ENCODE data around the gene SDK2. TPM values are rescaled to one million over a fixed set of nuclear protein-coding genes. Genes with fewer than 3 reads are reported as not detected.

Gene SDK2
- polyA plus RNA-seq, 1 of the 3 experiments (the other 2 are of a cell fraction) = 0.02 TPM

DNA sequence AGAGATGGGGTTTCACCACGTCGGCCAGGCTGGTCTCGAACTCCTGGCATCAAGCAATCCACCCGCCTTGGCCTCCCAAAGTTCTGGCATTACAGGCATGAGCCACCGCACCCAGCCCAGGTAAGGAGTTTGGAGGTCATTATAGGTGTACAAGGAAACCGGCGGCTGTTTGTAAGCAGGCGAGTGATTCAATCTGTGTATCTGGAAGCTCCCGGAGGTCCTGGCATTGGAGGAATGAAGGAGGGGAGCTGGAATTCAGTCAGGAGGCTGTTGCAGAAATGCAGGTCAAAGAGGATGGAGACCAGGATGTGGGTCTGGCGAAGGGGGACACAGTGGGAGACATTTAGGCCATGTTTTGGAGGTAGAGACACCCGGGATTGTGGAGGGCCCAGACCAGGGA, 351.2 kb downstream of the SDK2 start (continued):
- TF ChIP-seq, protein P1, sequence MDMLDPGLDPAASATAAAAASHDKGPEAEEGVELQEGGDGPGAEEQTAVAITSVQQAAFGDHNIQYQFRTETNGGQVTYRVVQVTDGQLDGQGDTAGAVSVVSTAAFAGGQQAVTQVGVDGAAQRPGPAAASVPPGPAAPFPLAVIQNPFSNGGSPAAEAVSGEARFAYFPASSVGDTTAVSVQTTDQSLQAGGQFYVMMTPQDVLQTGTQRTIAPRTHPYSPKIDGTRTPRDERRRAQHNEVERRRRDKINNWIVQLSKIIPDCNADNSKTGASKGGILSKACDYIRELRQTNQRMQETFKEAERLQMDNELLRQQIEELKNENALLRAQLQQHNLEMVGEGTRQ (IDR thresholded peaks at IDR 0.05; ENCODE audit: borderline replicate concordance, low read depth, low read length) = no peak
- TF ChIP-seq NFIC (IDR thresholded peaks at IDR 0.05; ENCODE audit: borderline replicate concordance) (no peak), JUND (IDR thresholded peaks at IDR 0.05) (no peak)

DNA sequence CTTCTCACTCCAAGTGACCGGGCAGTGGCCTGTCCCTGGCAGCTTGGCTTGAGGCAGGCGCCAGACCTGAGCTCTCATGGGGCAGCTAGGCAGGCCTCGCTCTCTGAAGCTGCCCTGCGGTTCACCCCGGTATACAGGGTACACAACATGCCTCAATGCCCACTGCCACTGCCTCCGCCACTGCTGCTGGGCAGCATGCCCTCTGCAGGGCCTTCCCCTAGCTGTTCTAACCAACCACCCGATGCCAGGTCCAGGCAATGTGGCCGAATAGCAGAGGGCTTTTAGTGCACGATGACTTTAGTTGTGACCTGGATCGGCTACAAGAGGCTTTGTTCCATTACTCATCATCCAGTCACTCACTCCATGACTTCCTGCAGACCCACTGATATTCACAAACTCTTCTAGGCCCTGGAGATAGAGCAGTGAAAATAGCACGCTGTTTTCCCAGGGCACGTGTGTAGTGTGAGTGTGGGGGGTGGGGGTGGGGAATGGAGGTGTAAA, 352.2 kb downstream of the SDK2 start:
- peak overlapping the region; percentile 61 for H3K9ac ChIP-seq
- H3K4me1 ChIP-seq (ENCODE audit: control insufficient read depth in 1 of 2, insufficient read depth in 2 of 2, low read depth in 1 of 2, low read length in 1 of 2) = peaks cover 28 to 34% of the 10 kb centered on the region in 2 experiments; a peak in 3 of 4 replicates
- H3K27me3 ChIP-seq (ENCODE audit: insufficient read depth) = no peaks in the 10 kb centered on the region
- H2AFZ ChIP-seq (ENCODE audit: low read depth) = no peak overlapping the region
- peaks cover 55% of the 10 kb centered on the region for H4K20me1 ChIP-seq (ENCODE audit: insufficient read depth)
- ChIA-PET POLR2A (no interaction called here), CTCF (interaction anchor here (0.8 to 2.8 kb wide), 3 partner anchors 36 to 78 kb away, joined by 3 to 16 read pairs (median 12); no protein-coding TSS in a partner anchor)
- no peaks in the 10 kb centered on the region for H3K36me3 ChIP-seq (replicated peaks in 1 of 2; ENCODE audit: control insufficient read depth in 1 of 2, insufficient read depth in 2 of 2, low read length in 1 of 2)
- DNase-seq = peak; percentile 11
- H3K27ac ChIP-seq (ENCODE audit: low read depth in 2 of 2, low read length in 1 of 2) = peak overlapping the region in 1 of 2 experiments; percentile 88; a peak in 2 of 4 replicates
- 0 out of 4 replicates have a peak overlapping the region, but pooled peaks of 1 of the 2 experiments have one; percentile 28 for H3K4me3 ChIP-seq (ENCODE audit: low read depth in 2 of 2, low read length in 1 of 2)
- H3K9me3 ChIP-seq = no peaks in the 10 kb centered on the region
- WGBS (ENCODE audit: low lambda C conversion rate) = 36% methylated on average over 9 of the region's 12 CpGs
- peaks cover 32% of the 10 kb centered on the region for H3F3A ChIP-seq (replicated peaks; ENCODE audit: insufficient read depth)
- TF ChIP-seq, protein P2, sequence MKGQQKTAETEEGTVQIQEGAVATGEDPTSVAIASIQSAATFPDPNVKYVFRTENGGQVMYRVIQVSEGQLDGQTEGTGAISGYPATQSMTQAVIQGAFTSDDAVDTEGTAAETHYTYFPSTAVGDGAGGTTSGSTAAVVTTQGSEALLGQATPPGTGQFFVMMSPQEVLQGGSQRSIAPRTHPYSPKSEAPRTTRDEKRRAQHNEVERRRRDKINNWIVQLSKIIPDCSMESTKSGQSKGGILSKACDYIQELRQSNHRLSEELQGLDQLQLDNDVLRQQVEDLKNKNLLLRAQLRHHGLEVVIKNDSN (IDR thresholded peaks at IDR 0.05; ENCODE audit: borderline replicate concordance, low read depth) = peak; percentile 22; the same call in 1 of the 2 replicates
- TF ChIP-seq, protein P3, sequence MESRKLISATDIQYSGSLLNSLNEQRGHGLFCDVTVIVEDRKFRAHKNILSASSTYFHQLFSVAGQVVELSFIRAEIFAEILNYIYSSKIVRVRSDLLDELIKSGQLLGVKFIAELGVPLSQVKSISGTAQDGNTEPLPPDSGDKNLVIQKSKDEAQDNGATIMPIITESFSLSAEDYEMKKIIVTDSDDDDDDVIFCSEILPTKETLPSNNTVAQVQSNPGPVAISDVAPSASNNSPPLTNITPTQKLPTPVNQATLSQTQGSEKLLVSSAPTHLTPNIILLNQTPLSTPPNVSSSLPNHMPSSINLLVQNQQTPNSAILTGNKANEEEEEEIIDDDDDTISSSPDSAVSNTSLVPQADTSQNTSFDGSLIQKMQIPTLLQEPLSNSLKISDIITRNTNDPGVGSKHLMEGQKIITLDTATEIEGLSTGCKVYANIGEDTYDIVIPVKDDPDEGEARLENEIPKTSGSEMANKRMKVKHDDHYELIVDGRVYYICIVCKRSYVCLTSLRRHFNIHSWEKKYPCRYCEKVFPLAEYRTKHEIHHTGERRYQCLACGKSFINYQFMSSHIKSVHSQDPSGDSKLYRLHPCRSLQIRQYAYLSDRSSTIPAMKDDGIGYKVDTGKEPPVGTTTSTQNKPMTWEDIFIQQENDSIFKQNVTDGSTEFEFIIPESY (IDR thresholded peaks at IDR 0.05; ENCODE audit: borderline replicate concordance, low read depth) = no peak
- TF ChIP-seq, protein P4, sequence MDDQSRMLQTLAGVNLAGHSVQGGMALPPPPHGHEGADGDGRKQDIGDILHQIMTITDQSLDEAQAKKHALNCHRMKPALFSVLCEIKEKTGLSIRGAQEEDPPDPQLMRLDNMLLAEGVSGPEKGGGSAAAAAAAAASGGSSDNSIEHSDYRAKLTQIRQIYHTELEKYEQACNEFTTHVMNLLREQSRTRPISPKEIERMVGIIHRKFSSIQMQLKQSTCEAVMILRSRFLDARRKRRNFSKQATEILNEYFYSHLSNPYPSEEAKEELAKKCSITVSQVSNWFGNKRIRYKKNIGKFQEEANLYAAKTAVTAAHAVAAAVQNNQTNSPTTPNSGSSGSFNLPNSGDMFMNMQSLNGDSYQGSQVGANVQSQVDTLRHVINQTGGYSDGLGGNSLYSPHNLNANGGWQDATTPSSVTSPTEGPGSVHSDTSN (IDR thresholded peaks at IDR 0.05) = peak; percentile 63; the same call in 1 of the 2 replicates
- TF ChIP-seq TAF1 (IDR thresholded peaks at IDR 0.05; ENCODE audit: borderline replicate concordance, low read depth, low read length) = 0 out of 2 replicates have a peak, but pooled peaks have one; percentile 15
- TF ChIP-seq, protein P5, sequence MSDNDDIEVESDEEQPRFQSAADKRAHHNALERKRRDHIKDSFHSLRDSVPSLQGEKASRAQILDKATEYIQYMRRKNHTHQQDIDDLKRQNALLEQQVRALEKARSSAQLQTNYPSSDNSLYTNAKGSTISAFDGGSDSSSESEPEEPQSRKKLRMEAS (IDR thresholded peaks at IDR 0.05; ENCODE audit: low read depth) = peak; percentile 96
- 0 out of 2 replicates have a peak, but pooled peaks have one; percentile 15 for TF ChIP-seq MXI1 (IDR thresholded peaks at IDR 0.05; ENCODE audit: low read depth, low read length)
- peak in 1 of 2 experiments; percentile 66; a peak in 1 of 4 replicates for TF ChIP-seq EP300 (IDR thresholded peaks at IDR 0.05; ENCODE audit: borderline replicate concordance in 1 of 2, low read depth in 1 of 2, low read length in 1 of 2)
- TF ChIP-seq FOSL2 (IDR thresholded peaks at IDR 0.05; ENCODE audit: borderline replicate concordance, low read depth) = peak; percentile 83
- peak; percentile 72 for TF ChIP-seq NFIC (IDR thresholded peaks at IDR 0.05; ENCODE audit: borderline replicate concordance)
- TF ChIP-seq POLR2AphosphoS5 (IDR thresholded peaks at IDR 0.05; ENCODE audit: low read depth, low read length) = peak; percentile 43
- peak; percentile 61 for TF ChIP-seq JUND (IDR thresholded peaks at IDR 0.05)
- TF ChIP-seq NRF1 (IDR thresholded peaks at IDR 0.05; ENCODE audit: low read depth, low read length) = no peak
- TF ChIP-seq TCF12 (IDR thresholded peaks at IDR 0.05) = peak; percentile 59; the same call in 1 of the 2 replicates
- TF ChIP-seq TEAD4 (IDR thresholded peaks at IDR 0.05; ENCODE audit: borderline replicate concordance, insufficient read depth) = peak; percentile 49; the same call in 1 of the 2 replicates
- TF ChIP-seq EZH2phosphoT487 (IDR thresholded peaks at IDR 0.05; ENCODE audit: borderline replicate concordance, low read depth) = no peak
- peak; percentile 47; the same call in 1 of the 2 replicates for TF ChIP-seq RXRA (IDR thresholded peaks at IDR 0.05; ENCODE audit: borderline replicate concordance, low read depth)
- no peak for TF ChIP-seq SIN3A (IDR thresholded peaks at IDR 0.05; ENCODE audit: borderline replicate concordance, low read depth, low read length)
- no peak for TF ChIP-seq CHD2 (IDR thresholded peaks at IDR 0.05; ENCODE audit: low read length, partially characterized antibody)
- TF ChIP-seq RAD21 (IDR thresholded peaks at IDR 0.05; ENCODE audit: low read length) = no peak
- TF ChIP-seq, protein P6, sequence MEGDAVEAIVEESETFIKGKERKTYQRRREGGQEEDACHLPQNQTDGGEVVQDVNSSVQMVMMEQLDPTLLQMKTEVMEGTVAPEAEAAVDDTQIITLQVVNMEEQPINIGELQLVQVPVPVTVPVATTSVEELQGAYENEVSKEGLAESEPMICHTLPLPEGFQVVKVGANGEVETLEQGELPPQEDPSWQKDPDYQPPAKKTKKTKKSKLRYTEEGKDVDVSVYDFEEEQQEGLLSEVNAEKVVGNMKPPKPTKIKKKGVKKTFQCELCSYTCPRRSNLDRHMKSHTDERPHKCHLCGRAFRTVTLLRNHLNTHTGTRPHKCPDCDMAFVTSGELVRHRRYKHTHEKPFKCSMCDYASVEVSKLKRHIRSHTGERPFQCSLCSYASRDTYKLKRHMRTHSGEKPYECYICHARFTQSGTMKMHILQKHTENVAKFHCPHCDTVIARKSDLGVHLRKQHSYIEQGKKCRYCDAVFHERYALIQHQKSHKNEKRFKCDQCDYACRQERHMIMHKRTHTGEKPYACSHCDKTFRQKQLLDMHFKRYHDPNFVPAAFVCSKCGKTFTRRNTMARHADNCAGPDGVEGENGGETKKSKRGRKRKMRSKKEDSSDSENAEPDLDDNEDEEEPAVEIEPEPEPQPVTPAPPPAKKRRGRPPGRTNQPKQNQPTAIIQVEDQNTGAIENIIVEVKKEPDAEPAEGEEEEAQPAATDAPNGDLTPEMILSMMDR (IDR thresholded peaks at IDR 0.05) = no peak
- H3K4me2 ChIP-seq = peak overlapping the region; percentile 71
- H3K9me2 ChIP-seq = no peaks in the 10 kb centered on the region
- H3K79me2 ChIP-seq (ENCODE audit: insufficient read depth) = peaks cover 99% of the 10 kb centered on the region
